Heart left ventricle (tissue), 13 donors: ENCODE results near the gene PCED1B.

Source experiments
- POLR2A ChIP-seq, 2 donors: fragments of 450-650 bp; IDR thresholded peaks; one replicate each; pipeline ENCODE4 v1.6.1; 2017; ENCODE audit warnings: antibody characterized with exemption in 2 of 2, mild to moderate bottlenecking in 2 of 2, moderate library complexity in 2 of 2
- TF ChIP-seq, protein P1 (sequence below), 12 donors: fragments of 200-600 bp; sonication (generic) in 4 of 12; IDR thresholded peaks; one replicate each; pipeline versions ENCODE4 v1.5.0 to v1.8.0; 2018 to 2022; ENCODE audit warnings: antibody characterized with exemption in 12 of 12, mild to moderate bottlenecking in 5 of 12
- donor health status: ischemic (EF 13 %, LVEDD 7.1; RV severe dilation, severe dysfunction).
- donor health status: DM: no; HTN: yes; CAD: no.
- donor health status: DM: no; HTN: no; CAD: no.
- donor health status: ischemic (EF 25% LVEDD 6.9; RV normal size, moderate dysfunction).
- donor health status: ischemic (EF 25% LVEDD 5.7; RV mildly dilated, moderate dysfunction).
- donor health status: ischemic (EF 35%, LVEDD 5.7; RV mildly dilated, moderate dysfunction).
- donor health status: nonischemic (EF 11% LVEDD 7.7; RV severe dilation, severe dysfunction).
- donor health status: DM: yes; HTN: yes; CAD: no.
- donor health status: PGD.
- donor health status: ischemic (EF 29% LVEDD 5.4; RV normal size, mild dysfunction).
- donor health status: nonischemic (EF 23%, LVEDD 6.1; RV moderate dilation, normal function).

DNA sequence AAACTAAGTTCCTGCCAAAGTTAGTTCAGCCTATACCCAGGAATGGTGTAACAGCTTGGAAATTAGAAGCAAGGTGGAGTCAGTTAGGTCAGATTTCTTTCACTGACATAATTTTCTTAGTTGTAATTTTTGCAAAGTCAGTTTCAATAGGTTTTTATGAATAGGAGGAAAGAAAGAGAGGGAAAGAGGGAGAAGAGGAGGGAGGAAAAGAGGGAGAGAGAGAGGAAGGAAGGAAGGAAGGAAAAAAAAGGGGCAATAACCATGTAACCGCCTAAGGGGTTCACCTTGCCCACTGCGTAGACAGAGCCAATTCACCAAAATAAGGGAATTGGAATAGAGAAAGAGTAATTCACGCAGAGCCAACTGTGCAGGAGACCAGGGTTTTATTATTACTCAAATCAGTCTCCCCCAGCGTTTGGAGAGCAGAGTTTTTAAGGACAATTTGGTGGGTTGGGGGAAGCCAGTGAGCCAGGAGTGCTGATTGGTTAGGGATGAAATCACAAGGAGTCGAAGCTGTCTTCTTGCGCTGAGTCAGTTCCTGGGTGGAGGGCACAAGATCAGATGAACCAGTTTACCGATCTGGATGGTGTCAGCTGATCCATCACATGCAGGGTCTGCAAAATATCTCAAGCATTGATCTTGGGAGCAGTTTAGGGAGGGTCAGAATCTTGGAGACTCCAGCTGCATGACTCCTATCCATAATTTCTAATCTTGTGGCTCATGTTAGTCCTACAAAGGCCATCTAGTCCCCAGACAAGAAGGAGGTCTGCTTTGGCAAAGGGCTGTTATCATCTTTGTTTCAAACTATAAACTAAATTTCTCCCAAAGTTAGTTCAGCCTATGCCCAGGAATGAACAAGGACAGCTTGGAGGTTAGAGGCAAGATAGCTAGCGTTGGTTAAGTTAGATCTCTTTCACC, 126.4 kb downstream of the PCED1B start:
- TF ChIP-seq, protein P1, sequence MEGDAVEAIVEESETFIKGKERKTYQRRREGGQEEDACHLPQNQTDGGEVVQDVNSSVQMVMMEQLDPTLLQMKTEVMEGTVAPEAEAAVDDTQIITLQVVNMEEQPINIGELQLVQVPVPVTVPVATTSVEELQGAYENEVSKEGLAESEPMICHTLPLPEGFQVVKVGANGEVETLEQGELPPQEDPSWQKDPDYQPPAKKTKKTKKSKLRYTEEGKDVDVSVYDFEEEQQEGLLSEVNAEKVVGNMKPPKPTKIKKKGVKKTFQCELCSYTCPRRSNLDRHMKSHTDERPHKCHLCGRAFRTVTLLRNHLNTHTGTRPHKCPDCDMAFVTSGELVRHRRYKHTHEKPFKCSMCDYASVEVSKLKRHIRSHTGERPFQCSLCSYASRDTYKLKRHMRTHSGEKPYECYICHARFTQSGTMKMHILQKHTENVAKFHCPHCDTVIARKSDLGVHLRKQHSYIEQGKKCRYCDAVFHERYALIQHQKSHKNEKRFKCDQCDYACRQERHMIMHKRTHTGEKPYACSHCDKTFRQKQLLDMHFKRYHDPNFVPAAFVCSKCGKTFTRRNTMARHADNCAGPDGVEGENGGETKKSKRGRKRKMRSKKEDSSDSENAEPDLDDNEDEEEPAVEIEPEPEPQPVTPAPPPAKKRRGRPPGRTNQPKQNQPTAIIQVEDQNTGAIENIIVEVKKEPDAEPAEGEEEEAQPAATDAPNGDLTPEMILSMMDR (IDR thresholded peaks at IDR 0.05), result no peak
- TF ChIP-seq POLR2A (IDR thresholded peaks at IDR 0.05), result no peak
